GM18508 (cell line): Measurements from ENCODE around the gene CX3CR1.
"Not testable (repeated sequence)": the region's sequence is repeated elsewhere in the genome, so short reads cannot be mapped to it uniquely, and the experiment has no call there.

Source experiments
- ATAC-seq: cut with Tn5 transposase; IDR thresholded peaks from one replicate; pipeline ENCODE4 v1.9.1; 2021; ENCODE audit warnings: moderate number of reproducible peaks; ENCODE audit not compliant: insufficient read depth, unreplicated experiment

CX3CR1 gene

DNA sequence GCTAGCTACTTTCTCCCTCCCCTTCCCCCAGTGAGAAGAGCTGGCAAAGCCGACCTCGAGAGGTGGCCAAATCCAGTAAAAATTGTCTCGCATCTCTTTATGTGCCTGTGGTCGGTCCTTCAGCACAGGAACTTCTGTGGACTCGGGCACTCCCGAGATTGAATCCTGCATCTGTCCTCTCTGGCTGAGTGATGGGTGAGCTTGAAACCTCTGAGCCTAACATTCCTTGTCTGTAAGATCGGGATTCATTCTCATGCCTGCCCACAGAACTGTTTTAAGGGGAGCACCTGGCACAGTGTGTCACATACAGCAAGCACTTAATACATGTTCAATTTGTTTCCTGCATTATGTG, 11.3 kb downstream of the CX3CR1 start:
- ATAC-seq = no peak

DNA sequence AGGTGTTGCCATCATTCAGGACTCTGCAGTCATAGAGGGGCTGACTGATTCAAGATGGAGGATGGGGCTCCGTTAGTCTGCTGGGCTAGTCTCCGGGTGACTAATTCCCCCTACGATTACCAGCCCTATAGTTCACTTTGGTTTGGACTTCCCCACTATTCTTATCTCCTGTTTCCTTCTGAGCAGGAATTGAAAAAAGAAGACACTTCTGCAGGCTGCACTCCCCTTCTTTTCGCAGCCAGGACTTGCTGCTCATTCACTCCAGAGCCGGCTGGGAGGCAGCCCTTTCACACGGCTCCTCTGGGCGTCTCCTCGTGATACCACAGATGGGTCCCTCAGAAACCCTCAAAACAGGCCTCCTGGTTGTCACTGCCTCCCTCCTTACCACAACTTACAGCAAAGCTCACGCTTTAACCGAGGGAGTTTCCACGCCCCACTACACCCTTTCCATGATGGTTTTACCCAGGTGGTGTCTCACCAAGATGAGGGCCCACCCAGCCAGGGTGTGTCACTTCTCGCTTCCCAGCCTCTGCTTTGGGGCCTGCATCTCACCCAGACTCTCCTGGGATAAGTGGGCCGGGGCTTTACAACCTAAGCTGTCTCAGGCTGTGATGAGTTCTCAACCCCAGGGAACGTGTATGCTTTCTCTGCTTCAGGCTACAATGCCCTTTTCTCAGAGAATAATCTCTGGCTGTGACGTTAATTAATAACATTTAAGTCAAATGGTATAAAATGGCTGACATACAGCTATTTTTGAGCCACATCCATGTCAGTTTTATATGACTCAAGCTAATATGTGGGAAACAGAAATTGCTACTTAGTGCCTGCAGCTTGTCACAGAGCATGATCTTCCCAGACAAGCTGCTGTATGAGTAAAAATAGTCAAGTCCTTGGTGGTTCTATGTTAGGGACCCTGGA, 11.9 kb downstream of the CX3CR1 start:
- no peak for ATAC-seq

DNA sequence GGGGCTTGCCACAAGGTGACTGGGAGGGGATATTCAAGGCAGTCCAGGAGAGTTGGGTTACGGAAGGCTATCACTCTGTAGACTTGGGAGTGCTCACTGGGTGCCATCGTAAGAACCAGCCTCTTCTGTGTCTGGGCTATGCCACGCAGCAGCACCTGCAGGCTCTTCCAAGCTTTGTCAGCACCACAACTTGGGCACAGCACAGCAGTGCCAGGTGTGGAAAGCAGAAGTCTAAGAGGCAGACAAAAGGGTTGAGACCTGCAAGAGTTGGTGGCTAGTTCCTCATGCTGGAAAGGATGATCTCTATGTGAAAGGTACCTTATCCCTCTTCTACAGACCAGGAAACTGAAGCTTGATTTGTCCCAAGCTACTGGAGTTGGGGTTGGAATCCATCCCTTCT, 15.8 kb downstream of the CX3CR1 start:
- no peak for ATAC-seq

DNA sequence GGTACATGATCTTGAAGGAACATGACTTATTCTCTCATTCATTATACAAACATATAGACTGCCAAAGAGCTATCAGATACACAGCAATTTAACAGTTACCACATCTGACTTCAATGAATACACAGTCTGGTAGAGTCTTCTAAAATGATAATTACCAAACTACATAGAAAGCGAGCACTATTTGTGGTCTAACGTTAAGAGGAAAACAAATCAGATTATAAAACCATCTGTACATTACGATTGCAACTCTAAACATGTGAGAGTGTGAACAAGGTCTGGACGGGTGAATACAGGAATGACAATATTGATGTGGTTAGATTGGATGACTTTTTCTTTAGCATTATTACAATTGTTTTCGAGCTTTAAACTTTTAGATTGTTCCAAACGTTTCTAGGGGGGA, 16.3 kb downstream of the CX3CR1 start:
- no peak for ATAC-seq

DNA sequence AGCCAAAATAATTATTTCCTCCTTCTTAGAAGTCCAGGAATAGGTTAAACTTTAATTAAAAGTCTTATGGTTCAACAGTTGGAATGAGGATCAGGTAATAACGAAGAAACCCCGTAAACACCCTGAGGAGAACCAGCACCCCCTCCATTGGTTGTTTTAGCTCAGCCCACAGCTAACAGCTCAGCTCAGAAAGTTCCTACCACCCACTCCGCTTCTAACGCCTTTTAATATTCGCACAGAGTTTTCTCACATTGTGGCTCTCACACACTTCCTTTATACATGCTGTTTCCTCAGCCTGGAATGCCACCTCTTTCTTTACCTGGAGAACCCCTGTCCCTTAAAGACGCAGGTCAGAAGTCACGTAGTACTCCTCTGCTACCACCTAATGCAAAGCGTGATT, 17.0 kb downstream of the CX3CR1 start:
- no peak for ATAC-seq

DNA sequence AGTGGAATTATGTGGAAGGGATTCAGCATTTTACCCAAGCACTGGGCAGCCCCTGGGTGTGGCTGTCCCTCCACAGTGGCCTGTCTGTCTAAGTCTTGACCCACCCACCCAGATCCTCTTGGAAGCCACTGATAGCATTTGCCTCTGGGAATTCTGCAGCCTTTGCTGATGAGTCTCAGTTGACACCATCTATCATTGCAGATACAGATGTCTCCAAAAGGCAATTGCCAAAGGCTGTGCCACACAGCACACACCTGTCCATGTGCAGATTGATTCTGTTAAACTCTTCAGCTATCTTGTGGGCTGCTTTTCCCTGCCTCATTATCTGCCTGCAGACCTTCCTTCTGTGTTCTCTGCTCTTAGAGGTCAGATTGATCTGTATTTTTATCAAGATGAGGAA, 18.1 kb downstream of the CX3CR1 start:
- ATAC-seq = no peak

DNA sequence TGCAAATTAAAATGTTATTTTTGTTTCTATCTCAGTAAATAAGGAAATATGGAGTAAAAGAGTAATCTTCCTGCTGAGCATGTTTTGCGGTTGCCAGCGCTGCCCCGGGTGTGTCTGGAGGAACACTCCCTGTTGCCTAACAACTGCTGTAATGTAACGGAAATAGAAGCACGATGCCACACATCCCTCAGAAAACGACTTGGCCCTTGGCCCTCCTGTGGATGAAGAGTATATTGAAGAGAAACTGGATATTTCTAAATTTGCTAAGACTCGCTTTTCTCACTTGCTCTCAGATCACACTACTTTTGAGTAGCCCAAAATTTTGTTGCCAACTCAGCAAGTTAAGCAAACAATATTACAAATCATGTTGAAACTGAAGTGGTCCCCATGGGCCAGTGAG, 18.9 kb downstream of the CX3CR1 start:
- ATAC-seq = peak; percentile 56

DNA sequence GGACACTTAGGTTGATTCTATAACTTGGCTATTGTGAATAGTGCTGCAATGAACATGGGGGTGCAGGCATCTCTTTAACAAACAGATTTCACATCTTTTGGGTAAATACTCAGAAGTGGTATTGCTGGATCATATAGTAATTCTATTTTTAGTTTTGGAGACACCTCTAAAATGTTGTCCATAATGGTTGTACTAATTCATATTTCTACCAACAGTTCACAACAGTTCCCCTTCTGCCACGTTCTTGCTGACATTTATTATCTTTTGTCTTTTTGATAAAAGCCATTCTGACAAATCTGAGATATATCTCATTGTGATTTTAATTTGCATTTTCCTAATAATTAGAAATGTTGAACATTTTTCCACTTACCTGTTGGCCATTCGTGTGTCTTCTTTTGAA, 19.5 kb downstream of the CX3CR1 start:
- no peak for ATAC-seq

DNA sequence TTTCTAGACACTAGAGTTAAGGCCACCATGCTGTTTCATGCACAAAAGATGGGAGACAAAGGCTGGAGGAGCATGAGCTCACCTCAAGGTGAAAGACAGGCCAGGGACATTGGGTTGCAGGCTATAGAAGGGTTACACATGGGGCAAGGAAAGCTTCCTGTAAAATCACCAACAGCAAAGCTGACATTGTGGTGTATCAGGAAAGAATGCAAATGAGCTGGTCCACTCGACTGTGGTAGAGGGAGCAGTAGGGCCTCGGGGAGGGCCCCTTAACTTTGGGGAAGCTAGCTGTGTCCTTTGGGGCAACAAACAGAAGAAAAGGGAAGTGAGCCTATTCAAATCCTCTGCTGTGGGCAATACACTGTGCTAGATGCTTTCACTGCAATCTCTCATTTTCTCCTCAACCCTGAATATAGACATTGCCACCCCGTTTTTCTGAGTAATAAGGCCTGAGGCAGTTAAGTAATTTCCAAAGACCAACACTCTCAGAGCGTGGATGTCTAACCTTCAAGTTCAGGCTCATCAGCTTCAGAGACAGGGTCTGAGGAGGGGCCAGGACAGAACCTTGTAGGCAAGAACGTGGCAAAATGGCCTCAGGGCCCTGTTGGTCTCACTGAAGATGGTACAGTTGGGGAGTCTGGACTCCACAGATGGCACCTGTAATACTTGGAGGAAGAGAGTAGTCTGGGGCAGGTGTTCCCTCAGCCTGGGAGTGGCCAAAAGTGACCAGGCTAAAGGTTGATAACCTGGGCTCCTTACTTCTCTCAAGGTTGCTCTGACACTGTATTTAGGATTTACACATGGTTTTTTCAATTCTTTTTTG, 24.1 kb downstream of the CX3CR1 start:
- ATAC-seq = peak; percentile 95

DNA sequence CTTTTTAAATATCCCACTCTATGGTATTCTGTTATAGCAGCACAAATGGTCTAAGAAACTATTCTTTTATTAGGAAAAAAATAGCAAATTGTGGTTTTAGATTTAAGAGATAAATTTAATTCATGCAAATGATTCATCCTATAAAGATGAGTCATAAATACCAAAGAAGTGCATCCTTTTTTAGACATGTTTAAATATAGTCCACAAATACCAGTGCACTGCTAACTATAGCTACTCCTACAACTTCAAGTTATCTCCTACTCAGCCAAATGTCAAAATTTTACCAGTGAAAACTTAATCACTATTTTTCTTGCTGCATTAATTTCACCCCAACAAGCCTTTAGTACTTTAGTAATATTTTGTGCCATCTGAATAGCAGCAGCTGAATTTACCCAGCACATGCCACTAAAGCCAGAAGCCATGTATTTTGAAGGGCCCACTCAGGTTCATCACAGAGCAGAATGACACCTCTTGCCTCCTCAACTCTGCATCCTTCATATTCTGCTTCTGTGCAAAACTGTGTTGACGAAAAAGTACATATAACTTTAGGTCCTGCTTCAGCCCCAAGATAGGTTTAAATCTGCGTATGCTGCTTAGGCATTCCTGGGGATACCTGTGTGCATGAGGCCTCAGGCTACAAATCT, 24.9 kb downstream of the CX3CR1 start:
- no peak for ATAC-seq

DNA sequence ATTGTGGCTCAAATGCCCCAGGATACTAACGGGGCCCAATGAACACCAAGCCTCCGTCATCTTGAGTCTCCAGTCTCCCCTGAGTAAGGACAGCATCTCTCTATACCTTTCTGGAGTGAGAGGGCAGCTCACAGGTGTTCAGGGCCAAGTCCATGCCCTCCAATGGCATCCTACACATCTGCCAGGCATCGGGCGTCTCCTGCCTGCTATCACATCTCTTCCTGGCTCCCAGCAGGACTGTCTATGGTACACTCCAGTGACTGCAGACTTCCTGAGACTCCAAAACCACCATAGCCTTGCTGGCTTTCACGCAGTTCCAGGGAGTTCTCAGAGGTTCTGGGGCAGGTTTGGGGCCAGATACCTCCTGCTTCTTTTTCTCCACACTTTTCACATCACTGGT, 28.3 kb downstream of the CX3CR1 start:
- no peak for ATAC-seq

DNA sequence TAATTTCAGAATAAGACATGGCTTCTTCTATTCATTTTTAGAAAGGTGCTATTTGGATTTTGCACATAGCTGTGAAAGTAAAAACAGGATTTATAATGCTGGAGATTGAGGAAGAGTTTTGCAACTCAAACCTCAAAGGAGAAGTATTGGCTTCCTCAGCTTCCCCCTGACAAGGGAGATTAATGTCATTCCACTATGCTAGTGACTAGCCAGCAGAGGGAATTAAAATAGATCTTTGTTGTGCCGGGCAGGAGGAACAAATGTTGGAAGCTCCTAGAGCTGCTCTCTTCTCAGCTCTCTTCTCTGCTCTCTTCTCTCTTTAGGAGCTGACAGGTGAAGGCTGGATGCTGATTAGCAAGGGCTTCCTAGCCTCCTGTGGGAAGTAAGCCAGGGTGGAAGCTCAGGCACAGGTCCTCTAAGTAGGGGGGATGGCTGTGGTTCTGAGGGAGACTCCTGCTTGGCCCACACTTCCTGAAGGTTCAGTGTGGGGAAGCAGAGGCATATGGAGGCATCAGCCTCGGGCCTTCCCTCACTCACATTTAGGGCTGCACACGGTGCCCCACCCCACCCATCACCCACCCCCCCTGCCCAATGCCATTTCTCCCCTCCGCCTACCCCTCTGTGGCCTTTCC, 29.6 kb downstream of the CX3CR1 start:
- ATAC-seq = no peak

DNA sequence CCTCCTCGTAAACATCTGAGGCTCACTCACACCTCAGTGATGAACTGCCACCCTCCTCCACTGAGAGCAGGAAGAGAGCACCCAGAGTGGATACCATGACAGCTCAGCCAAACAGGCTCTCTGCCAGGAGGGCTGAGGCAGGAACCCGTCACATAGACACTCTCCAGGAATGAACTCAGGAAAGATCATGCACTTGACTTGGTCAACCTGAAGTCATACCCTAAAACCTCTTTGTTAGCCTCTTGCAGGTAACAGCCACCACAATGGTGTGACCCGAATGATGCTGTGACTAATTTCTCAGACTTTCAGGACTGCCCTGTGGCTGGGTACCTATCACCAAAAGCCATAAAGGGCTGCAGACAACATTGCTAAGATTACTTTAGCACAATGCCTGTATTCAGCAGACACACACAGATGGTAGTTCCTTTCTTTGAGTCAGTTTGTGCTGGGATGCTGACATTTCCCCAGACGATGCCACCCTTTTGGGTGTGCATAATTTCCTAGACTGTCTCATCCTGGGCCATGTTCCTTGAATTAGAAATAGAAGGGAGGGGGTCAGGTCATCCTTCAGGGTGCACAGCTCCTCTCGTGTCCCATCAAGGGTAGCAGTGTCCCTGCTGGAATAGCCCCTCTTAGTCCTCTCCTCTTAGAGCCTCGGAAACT, 30.3 kb downstream of the CX3CR1 start:
- ATAC-seq = no peak

DNA sequence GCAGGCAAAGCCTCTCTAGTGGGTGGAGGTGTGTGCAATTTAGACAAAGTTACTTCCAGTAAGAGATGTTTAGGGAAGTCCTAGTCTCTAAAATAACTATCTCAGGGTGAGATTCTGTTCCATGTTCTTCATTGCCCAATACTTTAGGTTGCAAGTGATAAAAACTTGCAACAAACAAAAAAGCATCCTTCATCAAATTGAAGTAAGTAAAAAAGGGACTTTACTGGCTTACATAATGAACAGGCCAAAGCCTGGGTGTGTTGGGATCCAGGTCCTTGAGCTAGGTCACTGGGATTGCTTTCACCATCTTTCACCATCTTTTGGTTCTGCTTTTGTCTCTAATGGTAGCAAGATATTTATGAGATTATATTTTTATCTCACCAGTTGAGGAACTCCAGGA, 38.3 kb downstream of the CX3CR1 start:
- no peak for ATAC-seq

DNA sequence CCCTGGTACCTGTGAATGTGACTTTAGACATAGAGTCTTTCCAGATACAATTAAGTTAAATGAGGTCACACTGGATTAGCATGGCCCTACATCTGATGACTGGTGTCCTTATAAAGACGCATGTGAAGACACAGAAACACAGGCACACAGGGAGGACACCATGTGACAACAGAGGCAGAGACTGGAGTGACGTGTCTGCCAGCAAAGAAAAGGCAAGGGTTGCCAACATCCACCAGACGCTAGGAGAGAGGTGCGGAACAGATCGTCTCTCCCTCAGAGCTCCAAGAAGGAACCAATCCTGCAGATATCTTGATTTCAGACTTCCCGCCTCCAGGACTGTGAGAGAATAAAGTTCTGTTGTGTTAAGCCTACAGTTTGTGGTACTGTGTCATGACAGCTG, 42.8 kb downstream of the CX3CR1 start:
- ATAC-seq = no peak

DNA sequence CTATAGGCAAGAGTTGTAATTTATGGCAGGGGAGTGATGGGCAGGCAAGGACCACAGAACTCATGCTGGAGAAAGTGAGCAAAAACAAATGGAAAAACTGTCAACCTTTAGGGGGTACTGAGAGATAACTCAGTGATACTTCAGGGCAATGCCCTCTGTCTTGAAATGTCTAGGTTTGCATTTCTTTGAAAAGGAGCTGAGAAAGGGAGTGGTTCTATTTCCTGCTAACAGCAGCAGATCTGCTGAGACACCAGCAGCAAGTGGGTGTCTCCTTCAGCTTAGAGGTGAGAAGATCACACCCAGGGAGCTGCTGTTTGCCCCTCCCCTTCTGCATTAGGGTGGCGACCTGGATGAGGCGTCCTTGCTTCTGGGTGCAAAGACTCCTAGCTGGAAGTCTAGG, 45.2 kb downstream of the CX3CR1 start:
- ATAC-seq = no peak

DNA sequence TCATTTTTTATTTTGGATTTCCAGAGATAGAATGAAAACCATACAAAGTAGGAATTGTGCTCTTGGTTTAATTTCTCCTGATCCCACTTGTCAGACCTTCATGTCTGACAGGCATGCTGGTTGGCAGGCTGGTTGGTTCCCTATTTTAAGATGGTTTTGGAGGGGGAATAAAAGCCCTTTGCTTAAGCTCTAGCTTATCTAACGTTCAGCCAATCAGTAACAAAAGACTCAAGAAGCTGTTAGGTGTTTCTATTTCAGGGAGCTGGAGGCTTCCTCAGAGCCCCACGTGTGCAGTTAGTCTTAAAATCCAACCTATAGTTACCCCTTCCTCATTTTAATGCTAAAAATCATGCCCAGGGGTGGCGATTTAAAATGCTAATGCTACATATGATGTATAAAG, 47.0 kb downstream of the CX3CR1 start:
- ATAC-seq = no peak

DNA sequence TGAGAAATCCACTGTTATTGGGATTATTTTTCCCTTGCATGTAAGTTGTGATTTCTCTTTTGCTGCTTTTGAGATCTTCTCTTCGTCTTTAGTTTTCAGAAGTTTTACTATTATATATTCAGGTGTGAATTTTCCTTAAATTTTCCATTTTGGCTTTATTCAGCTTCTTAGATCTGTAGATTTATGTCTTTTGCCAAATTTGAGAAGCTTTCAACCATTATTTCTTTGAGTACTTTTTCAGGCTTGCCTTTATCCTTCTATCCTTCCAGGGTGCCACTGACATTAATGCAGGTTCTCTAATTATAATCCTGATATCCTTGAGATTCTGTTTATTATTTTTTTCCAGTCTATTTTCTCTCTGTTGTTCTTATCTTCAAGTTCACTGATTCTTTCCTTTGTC, 49.4 kb downstream of the CX3CR1 start:
- ATAC-seq = no peak

DNA sequence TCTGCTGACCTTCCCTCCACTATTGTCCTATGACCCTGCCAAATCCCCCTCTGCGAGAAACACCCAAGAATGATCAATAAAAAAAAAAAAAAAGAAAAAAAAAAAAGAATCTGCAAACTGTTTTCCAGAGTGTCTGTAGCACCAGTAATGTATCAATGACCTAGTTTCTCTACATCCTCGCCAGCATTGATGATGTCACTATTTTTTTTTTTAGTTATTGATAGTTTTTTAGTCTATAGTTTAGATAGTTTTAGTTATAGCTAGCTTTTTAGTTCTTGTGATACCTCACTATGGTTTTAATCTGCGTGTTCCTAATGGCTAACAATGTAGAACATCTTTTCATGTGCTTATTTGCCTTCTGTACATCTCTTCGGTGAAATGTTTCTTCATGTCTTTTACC, 51.3 kb downstream of the CX3CR1 start:
- no peak for ATAC-seq

DNA sequence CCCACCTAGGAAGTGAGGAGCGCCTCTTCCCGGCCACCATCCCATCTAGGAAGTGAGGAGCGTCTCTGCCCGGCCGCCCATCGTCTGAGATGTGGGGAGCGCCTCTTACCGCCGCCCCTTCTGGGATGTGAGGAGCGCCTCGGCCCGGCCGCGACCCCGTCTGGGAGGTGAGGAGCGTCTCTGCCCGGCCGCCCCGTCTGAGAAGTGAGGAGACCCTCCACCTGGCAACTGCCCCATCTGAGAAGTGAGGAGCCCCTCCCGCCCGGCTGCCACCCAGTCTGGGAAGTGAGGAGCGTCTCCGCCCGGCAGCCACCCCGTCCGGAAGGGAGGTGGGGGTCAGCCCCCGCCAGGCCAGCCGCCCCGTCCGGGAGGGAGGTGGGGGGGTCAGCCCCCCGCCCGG, 52.2 kb downstream of the CX3CR1 start:
- ATAC-seq = not testable (repeated sequence)
